HG03378 (cell line): Measurements from ENCODE around the gene THOC7.

Experiments used
- ATAC-seq: cut with Tn5 transposase; IDR thresholded peaks from one replicate; pipeline ENCODE4 v1.9.1; 2021; ENCODE audit warnings: mild to moderate bottlenecking, moderate library complexity; ENCODE audit not compliant: unreplicated experiment

The THOC7 gene

DNA sequence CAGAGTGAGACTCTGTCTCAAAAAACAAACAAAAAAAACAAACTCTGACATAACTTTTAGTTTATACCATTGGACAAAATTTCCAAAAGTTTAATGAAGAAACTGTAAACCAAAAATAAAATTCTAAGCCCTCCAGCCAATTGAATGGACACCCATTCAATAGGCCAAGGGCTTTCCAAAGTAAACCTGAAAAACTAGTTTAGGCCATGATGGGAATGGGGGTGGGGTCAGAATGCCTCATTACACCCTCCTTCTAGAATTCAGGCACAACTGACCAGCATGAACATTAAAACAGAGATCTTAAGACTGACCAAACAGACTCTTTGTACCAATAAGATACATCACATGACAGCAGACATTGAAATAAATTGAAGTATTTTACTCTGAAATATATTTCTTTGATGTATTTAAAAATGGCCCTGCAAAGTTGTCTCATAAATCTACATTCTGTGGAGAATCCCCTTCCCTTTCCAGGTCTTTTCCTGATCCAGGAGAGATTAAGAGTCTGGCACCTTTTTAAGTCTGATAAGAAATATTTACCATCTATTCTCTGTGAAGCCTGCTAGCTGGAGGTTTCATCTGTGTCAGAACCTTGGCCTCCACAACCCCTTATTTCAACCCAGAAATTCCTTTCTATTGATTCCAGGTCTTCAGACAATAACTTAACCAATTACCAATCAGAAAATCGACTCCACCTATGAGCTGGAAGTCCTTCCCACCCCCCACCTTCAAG lies 15.7 kb downstream of the THOC7 start:
- no peak for ATAC-seq

DNA sequence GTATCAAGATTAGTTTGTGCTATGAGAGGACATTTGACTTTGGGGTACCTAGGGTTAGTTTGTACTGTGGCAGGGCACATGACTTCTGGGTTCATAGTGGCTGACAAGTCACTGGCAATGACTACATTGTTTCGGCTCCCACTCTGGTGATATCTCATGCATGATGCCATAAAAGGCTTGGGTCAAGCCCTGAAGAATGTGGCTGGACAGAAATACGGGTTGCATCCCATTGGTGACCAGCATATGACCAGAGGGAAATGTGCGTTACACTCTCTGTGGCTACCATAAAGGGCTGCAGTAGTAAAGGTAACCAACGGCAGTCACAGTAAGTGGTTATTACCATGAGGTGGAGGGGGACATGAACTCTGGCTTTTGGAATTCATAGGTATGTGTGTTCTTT lies 18.4 kb downstream of the THOC7 start:
- ATAC-seq, result no peak

DNA sequence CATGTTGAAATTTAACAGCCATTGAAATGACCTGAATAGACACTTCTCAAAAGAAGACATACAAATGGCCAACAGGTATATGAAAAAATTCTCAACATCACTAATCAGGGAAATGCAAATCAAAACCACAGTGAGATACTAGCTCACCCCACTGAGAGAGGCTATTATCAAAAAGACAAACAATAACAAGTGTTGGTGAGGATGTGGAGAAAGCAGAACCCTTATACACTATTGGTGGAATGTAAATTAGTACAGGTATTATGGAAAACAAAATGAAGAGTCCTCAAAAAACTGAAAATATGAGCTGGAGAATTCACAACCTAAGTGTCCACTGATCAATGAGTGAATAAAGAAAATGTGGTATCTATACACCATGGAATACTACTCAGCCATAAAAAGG lies 21.5 kb downstream of the THOC7 start:
- ATAC-seq, result no peak

DNA sequence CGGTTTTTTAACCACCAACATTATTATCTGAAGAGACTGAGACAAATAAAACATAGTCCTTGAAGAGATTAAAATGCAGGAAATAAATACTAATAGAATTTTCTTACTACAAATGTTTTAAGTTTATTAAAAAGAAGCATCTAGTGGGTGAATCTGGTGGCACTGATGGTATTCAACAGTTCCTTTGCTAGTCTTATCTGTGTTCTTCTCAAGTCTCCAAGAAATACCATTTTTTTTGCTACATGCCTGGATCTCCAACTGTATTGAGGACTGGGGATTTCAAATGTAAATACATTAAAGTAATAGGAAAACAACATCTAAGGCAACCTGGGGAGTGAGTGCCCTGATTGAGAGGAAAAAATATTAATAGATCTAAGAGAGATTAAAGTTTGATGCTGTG lies 21.9 kb downstream of the THOC7 start:
- ATAC-seq, result no peak

DNA sequence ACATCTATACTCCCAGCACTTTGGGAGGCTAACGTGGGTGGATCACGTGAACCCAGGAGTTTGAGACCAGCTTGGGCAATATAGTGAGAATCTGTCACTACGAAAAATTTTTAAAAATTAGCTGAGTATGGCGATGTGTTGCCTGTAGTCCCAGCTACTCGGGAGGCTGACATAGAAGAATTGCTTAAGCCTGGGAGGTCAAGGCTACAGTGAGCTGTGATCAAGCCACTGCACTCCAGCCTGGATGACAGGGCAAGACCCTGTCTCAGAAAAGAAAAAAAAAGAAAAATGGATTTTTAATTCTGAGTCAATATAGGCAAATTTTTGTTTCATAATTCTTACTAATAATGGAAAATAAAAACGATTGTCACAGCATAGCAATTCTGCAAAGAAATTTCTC lies 31.2 kb downstream of the THOC7 start:
- no peak for ATAC-seq

DNA sequence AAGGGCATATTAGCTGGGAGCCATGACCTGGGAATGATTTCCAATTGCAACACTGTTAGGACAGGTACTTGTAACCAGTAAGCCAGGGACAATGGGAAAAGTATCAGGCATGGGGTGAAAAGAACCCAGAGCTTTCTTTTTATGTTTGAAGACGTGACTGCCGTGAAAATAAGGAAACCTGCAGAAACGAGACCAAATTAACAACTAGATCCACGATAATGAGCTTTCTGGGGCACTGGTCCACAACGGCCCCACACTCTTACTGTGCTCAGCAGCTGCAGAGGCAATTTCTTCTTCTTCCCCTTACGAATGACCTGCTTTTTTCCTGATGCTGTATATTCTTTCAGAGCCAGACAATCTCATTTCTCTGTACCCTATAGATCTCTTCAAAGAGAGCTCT lies 33.1 kb downstream of the THOC7 start:
- ATAC-seq, result no peak

DNA sequence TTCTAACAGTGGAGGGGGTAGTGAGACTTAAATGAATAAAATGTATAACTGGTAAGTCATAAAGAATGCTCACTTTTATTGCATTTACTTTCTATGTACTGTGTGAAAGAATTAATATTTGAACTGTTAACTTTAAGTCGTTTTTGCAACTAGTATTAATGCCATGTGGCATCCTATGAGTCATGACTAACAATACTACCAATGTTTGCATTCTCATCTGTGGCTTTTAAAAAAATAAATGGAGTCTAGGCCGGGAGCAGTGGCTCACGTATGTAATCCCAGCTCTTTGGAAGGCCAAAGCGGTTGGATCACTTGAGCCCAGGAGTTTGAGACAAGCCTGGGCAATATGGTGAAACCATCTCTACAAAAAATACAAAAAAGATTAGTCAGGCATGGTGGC lies 39.3 kb downstream of the THOC7 start:
- no peak for ATAC-seq

DNA sequence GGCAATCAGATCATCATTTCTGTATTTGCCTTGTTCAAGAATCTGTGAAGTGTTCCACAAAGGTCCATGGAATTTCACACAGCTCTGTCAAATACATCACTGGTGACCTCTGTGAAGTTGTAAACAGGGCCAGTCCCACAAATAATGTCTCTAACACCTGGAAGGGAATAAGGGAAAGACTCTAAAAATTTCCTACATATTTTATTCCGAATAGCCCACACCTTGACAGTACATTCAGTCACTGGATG lies 44.5 kb downstream of the THOC7 start, which contains the start of gene C3orf49:
Gene C3orf49 (plus strand): TSS at position 149 of the 248 bp plus-strand sequence. CDS start 173 bp downstream, outside the sequence.
- ATAC-seq, result no peak

DNA sequence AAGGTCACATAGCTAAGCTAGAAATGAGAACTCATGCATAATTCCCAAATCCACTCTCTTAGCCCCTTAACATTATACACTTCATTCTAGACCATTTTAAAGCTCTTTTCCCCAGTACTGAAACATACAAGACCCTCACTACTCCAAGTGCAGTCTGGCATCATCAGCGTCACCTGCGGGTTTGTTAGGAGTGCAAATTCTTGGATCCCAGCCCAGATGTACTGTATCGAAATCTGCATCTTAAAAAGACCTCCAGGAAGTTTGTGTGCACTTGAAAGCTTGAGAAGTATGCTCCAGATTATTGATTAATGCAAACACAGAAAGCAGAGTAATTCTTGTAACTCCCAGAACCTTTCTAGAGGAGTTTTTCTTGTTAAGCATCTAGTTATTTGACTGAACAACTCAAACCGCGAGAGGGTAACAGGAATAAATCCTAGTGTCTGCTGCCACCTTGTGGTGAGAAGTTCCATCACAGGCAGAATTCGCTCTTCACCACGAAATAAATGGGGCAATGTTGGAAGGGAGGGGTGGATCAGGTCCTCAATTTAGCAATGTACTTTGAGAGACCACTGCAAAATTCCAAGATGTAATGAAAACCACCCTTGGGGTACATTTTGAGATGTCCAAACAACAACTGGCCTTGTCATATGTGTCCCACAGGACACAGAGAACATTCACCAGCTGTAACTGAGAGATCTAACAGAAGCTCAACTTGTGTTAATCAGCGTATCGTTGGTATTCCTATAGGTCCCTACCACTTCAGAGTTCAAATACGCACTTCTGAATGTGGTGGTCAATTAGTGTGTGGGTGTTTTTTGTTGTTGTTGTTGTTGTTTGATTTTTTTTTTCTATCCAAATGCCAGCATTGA lies 45.1 kb downstream of the THOC7 start:
- peak; percentile 75 for ATAC-seq

DNA sequence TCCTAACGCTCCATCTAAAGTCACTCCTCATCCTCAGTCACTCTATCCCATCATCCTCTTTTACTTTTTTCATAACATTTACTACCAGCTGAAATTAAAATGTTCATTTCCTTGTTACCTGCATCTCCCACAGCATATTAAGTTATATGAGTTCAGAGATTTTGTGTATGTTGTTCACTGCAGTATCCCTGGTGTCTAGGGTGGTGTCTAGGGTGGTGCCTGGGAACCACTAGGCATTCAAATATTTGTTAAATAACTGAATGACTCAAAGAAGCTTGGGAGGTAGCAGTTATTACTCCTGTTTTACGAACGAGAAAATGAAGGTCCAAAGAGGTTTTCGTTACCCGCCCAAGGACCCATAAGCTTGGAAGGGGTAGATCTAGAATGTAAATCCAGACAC lies 46.4 kb downstream of the THOC7 start:
- ATAC-seq, result no peak

DNA sequence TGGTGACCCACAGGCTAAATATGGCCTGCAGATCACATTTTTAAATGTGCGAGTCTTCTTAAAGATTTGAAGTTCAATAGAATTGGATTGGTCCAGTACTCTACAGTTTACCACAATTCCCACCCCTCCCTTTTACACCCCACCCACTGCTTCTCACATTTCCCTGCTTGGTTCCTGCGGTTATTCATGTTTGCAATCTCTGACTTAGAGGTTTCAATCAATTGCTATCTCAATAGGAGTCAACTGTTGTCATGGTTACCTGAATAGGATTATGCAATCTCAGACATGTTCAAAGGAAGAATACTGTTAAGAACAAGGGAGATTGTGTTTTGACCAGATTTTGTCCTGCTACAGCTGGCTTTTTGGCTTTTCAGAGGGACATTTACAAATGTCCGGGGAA lies 49.4 kb downstream of the THOC7 start:
- ATAC-seq, result no peak

DNA sequence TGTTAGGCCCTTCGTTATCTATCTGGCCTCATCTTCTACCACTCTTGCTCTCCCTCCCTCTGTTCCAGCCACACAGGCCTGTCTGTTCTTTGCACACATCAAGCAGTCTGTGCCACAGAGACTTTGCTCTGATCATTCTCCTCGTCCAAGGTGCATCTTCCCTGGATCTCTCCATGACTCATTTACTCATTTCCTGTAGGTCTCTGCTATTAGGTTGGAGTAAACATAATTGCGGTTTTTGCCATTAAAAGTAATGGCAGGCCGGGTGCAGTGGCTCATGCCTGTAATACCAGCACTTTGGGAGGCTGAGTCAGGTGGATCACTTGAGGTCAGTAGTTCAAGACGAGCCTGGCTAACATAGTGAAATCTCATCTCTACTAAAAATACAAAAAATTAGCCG lies 54.0 kb downstream of the THOC7 start:
- ATAC-seq, result no peak

DNA sequence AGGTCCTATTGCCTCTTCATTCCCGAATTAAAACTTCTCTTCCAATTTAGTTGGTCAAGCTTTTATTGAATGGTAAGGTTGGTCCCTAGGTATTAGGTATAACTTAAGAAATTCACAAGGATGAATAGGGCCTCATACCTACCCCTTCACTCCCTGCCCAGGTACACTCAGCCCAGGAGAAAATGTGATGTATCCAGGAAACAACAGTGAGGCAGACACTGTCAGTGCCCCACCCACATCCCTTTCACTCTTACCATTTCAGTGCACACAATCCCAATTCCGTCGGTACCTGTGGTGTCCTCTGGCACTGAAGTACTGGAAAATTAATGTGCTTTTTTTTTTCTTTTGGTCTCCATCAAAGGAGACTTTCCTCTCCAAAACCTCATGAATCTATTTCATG lies 55.0 kb downstream of the THOC7 start:
- ATAC-seq, result no peak

DNA sequence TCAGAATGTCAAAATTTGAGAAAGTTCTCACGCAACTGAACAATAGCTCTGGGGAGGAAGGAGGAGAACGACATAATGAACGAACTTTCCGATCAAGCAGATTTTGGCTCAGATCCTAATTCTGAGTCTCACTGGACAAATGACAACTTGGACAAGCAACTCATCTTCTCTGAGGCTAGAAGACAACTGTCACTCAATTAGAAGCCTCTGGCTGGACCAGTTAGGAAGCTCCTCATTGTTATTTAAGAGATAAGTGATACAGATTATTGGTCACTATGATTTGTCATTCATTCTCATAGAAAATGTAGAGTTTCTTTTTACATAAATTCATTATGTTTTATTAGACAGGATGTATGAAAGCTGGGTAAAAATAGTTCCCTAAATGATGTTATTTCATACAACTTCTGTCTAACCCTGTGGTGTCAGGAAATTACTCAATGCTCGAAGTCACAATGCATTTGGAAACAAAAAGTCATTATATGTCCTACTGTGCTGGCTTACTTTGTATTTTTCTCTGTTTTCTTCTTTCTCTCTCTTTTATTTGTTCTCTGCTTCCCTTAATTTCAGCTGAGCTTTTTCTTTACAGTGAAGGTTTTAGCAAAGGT lies 55.5 kb downstream of the THOC7 start:
- no peak for ATAC-seq

DNA sequence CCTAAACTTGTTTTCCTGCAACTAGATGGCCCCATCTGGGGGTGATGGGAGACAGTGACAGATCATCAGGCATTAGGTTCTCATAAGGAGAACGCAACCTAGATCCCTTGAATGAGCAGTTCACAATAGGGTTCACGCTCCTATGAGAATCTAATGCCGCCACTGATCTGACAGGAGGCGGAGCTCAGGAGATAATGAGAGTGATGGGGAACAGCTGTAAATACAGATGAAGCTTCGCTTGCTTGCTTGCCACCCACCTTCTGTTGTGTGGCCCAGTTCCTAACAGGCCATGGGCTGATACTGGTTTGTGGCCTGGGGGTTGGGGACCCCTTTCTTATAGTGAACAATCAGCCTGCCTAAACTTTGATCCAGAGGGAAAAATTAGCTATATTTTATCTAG lies 59.7 kb downstream of the THOC7 start:
- ATAC-seq, result no peak

DNA sequence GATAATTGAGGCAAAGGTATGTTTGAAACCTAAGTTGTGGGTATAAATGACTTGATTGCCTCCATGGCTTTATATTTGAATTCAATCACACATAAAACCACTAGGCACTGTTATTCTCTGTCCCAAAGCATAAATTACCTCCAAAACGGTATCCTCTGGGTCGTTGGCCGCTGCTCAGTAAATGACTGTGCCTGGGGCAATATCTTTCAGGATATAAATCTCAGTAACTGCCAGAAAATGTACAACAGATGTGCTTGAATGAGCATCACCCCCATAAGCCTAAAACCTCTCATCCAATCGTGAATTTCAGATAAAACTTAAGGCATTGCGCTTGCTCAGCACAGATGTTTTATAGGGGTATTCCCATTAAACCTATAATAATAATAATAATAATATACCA lies 63.5 kb downstream of the THOC7 start:
- no peak for ATAC-seq

DNA sequence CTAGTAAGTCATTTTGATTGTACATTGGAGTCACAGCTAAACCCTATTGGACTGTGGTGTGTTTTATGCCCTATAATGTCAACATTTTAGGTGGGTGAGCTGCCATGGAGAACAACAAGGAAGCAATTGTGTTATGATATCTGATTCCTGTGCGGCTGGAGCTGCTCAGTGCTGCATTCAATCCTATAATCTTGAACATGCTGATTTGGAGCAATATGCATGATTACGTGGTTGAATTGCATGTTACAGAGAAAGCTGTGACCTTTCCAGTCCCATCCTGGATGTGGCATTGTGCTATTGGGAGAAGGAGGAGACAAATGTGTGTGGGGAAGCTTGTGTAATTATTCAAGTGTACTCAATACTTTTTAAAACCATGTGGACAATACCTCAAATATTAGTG lies 64.7 kb downstream of the THOC7 start:
- ATAC-seq, result no peak

DNA sequence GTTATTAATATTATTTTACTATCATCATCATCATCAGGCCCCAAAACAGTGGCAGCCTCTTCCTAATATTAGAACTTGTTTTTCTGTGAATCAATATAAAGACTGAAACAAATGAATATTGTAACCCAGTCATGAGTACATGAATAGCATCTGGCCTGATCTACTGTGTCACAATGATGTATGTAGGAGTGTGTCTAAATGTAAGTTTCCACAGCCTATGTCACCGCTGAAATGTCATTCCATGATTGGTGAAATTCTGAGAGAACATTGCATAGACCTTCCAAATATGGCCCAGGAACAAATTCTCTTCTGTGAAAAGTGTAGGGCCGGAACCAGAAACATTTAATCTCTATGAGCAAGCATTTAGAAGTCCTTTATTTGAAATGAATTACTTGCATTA lies 65.1 kb downstream of the THOC7 start:
- no peak for ATAC-seq

DNA sequence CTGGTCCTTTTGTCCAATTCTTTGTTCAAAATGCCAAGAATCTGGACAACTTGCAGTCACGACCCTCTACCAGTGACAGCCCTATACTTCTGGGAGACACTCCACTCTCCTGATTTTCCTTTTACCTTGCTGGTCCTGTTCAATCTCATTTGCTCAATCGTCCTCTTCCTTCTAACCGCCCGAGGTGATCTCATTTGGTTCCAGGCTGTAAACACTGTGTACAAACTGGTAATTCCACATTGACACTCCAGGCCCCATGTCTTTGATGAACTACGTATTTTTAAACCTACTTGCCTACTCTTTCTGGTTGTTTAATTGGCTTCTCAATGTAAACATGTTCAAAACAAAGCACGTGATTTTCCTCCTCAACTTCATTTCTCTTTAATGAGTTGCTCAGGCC lies 68.2 kb downstream of the THOC7 start:
- ATAC-seq, result no peak

DNA sequence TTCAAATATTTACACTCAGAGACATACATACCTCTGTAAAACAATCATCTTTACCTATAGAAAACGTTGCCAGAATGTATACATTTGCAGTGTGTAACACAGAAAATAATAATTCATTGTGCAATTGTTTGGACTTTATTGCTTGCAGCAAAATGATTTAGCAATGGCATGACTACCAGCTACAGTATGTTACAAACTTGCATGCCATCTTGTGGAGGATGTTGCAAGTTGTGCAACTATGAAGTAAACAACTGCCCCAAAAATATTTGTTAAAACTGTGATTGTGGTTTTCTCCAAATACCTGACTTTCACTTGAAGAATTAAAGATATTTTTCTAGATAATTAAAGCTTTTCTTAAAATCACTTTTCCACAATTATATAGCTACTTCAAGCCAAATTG lies 71.6 kb downstream of the THOC7 start:
- ATAC-seq, result no peak
